OCI-M2 (cell line): ENCODE data around the gene UNC5A.

Experiments used
- DNase-seq: peaks from one replicate; lab custom pipeline; 2025; ENCODE audit not compliant: unreplicated experiment; lab: John Stamatoyannopoulos, UW

Gene UNC5A

GRCh38 chr5:176844281-176844680 lies 33.9 kb downstream of the UNC5A start:
- no peak for DNase-seq

DNA sequence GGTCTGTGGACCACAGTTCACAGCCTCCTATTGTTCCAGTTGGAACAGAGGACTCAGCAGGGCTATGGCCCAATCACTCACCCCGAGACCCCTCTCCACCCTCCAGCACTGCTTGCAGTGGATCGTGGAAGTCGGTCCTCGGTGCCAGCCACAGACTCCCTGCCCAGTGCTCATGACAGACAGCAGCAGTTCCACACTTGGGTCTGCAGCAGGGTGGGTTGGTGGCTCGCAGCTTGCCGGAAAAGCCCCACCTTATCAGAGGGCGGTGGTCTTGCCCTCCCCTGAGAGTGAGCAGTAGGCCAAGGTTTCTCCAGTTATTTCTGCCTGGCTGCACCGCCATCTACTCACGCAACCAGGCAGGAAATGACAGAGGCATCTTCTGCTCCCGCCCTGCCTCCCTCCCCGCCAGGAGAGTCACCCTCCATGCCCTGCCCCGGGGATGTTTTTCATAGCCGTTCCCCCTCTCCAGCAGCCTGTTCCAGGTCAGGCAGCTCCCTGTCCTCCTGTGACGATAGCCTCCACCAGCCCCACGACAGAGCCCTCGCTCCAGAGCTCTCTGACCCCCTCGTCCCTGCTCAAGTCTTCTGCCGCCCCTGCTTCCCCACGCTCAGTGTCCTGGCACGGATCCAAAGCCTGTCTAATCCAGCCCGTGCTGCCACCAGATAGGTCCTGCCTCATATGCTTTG lies 34.5 kb downstream of the UNC5A start:
- no peak for DNase-seq

DNA sequence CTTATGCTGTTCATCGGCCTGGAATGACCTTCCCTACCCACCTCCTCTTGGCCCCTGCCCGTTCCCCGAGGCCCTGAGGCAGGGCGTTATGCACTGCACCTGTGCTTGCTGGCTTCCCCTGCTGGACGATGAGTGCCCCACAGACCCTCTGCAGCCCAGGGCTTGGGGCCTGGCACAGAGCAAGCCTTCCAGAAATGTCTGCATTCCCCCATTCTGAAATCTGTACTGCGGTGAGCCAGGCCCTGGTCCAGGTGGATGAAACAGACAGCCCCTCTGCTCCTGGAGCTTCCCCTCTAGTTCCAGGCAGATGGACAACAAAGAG lies 35.0 kb downstream of the UNC5A start:
- DNase-seq: no peak

DNA sequence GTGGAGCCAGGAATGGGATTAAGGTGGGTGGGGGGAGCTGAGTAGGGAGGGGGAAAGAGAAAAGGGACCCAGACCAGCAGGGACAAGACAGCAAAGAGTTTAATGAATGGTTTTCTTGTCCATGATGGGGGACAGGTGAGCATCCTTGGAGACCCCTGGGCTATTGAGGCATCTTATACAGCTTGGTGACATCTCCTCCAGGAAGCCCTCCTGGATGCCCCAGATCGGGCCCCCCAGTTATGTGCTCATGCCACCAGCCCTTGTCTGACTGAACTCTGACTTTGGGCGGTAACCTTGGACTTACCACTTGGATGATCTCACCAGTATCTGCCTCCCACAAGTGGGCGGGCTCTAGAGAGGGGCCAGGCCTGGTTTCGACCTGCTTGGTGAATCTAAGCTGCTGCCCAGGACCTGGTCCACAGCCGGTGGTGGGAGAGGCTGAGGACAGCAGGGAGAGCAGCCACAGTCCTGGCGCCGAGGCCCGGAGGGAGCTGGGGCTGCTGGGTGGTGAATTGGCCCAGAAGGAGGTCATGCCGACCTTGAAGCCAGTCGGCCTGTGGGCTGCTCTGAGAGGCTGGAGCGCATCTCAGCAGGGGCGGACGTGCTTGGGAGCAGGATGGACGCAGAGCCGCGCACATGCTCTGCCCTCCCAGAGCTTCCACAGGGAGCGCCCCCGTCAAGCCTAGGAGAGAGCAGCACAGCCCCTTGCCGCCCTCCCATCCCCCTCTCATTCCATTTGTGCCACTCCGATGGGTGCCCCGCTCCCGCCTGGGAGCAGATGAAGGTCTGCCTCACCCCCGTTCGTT lies 36.2 kb downstream of the UNC5A start:
- DNase-seq: no peak

GRCh38 chr5:176847148-176847547 lies 36.8 kb downstream of the UNC5A start:
- no peak for DNase-seq

GRCh38 chr5:176847726-176848290 lies 37.4 kb downstream of the UNC5A start:
- no peak for DNase-seq

GRCh38 chr5:176848651-176849050 lies 38.3 kb downstream of the UNC5A start:
- no peak for DNase-seq

GRCh38 chr5:176849611-176850227 lies 39.4 kb downstream of the UNC5A start:
- no peak for DNase-seq

DNA sequence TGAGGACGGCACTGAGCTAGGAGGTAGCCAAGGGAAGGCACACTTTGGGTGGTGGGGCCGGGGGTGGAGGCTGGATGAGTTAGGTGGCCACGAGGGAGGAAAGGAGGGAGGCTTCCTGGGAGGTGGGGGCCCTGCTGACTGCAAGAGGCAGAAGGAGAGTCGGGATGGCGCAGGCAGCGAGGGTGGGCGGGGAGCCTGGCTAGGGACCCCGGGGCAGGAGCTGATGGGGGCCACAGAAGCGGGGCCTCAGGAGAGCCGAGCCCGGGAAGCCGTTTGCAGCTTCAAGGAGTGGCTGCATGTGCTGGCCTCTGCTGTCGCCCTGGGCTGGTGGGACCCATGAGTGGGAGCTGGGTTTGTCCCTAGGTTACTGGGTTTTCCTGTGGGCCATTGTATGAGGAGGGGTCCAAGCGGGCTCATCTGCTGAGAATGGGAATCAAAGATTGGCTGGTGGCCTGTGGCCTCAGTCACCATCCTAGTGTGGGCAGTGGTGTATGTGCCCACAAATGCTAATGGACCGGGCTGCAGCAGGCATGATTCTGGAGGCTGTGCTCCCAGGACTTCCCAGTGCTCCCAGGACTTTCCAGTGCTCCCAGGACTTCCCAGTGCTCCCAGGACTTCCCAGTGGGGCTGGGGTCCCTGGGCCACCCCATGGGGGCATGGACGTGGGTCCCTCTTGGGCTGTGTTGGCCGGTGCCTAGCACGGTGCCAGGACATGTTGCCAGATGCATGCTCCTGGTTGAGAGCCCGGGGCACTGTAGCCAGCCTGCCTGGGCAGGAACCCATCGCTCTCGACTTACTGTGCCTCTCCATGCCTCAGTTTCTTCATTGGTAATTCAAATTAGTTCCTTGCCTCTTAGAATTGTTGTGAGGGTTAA lies 40.2 kb downstream of the UNC5A start:
- no peak for DNase-seq

GRCh38 chr5:176851380-176851779 lies 41.0 kb downstream of the UNC5A start:
- DNase-seq: no peak

- DNase-seq: no peak
Observed at GRCh38 chr5:176851871-176852658, 41.7 kb downstream of the UNC5A start.

GRCh38 chr5:176853151-176853778 lies 42.9 kb downstream of the UNC5A start:
- DNase-seq: no peak

DNA sequence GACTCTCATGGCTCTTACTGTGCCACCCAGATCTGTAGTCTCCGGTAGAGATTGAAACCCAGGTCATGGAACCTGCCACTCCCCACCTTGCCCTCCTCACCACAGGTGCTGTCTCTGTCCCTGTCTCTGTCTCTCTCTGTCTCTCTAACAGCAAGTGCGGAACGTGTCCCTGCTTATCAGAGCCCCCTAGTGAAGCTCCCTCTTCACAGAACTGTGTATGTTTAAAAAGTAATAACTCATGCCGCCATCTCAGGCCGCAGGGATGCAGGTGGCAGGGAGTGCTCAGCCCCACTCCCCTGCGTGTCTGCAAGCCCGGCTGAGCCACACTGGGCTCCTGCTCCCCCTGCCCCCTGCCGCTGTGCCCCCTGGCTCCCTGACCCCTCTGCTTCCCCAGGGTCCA lies 43.8 kb downstream of the UNC5A start:
- no peak for DNase-seq

- DNase-seq: no peak
Observed at GRCh38 chr5:176855598-176855997, 45.2 kb downstream of the UNC5A start.

DNA sequence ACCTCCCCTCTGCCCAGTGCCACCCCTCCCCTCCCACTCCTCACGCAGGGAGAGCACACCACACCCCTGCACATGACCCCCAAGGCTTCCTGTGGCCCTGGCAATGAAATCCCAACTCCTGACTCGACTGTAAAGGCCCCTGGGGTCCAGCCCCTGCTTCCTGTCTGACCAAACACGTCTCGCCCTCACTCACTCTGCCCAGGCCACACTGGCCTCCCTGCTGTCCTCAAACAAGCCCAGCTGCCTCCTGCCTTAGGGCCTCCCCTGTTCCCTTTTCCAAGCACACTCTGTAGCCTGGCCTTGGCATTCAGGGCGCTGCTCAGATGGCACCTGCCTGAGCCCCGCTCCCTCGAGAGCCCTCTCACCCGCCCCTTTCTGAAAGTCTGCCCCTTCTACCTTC lies 46.4 kb downstream of the UNC5A start:
- no peak for DNase-seq

DNA sequence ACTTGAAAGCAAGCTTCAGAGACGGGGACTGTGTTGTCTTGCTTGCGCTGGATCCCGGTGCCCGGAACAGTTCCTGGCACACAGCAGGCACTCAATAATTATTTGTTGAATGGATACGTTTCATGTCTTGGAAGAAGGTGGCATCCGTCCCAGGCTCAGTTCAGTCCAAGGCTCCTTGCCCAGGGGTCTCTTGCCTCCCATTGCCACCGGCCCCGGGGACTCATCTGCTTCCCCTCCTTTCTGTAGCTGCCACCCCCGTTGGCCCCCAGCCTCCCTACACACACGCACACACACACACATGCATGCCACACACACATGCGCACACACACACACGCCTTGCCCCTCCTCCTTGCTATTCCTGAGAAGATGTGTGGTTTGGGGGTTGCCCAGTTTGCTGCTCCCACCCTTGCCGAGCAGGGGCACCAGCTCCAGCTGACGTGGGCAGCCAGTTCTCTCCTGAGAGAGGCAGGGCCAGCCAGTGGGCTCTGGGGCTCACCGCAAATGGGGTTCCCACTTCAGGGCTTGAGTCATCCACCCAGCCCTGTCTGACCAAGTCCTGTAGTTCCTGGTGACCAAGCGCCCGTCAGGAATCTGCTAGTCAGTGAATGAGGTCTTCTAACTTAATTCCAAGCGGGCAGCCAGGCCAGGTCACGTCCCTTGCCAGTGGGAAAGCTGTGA lies 47.0 kb downstream of the UNC5A start:
- no peak for DNase-seq

DNA sequence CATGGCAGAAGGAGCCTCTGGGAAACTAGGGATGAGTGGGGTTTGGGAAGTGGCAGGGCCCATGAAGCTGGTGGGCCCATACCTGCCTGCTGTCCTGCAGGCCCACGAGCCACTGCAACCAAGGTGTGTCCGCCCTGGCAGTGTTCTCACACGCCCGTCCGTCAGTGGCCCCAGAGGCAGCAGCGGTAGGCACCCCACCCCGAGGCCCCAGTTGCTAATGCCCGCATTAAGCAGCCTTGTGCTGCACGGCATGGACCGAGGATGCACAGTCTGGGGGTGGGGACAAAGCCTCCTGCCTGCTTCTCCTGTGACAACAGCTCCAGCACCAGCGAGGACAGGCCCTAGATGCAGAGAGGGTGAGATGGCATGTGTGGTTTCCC lies 47.5 kb downstream of the UNC5A start:
- no peak for DNase-seq

DNA sequence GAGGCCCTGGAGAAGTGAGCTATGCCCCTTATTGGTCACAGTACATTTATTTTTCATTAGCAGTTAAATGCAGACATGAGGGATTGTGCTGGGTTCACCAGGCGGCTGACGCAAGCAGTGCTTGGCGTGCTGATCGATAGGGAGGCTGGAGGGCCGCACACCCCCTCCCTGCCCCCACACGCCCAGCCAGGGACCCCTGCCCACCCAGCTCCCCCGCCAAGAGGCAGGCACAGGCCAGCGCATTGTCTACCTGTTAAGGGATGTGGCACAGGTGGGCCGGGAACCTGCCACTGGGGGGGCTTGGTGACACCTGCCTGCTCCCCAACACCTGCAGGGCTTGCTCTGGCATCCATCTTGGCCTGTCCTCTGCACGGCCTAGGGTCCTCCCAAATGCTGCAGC lies 49.6 kb downstream of the UNC5A start:
- no peak for DNase-seq

DNA sequence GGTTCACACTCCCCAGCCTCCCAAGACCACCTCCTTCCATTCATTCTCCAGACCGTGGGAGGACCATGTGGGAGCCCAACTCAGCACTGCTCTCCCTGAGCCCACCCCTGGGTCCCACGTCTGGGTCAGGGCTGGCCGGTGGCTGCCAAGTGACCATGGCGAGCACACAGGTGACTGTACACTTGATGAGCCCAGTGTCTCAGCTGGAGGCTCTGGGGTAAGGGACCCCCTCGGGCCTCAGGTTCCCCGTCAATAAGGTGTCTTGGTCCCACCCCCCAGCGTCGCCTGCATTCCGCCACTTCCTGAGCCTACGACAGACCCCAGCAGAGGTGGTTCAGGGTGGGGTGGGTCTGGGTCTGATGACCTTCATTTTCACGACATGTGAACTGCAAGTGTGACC lies 50.0 kb downstream of the UNC5A start:
- no peak for DNase-seq
